ENCODE data around the gene STEAP2.

DNA sequence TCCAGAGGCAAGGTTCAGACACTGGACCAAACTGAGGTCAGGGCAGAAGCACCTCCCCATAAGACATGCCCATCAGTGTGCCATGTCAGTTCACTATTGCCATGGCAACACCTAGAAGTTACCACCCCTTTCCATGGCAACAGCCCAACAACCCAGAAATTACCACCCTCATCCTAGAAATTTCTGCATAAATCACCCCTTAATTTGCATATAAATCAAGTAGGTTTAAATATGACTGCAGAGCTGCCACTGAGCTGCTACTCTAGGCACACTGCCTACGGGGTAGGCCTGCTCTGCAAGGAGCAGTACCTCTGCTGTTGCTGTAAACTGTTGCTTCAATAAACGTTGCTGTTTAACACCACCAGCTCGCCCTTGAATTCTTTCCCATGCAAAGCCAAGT lies 12.7 kb downstream of the STEAP2 start:
- TF ChIP-seq, protein P1, sequence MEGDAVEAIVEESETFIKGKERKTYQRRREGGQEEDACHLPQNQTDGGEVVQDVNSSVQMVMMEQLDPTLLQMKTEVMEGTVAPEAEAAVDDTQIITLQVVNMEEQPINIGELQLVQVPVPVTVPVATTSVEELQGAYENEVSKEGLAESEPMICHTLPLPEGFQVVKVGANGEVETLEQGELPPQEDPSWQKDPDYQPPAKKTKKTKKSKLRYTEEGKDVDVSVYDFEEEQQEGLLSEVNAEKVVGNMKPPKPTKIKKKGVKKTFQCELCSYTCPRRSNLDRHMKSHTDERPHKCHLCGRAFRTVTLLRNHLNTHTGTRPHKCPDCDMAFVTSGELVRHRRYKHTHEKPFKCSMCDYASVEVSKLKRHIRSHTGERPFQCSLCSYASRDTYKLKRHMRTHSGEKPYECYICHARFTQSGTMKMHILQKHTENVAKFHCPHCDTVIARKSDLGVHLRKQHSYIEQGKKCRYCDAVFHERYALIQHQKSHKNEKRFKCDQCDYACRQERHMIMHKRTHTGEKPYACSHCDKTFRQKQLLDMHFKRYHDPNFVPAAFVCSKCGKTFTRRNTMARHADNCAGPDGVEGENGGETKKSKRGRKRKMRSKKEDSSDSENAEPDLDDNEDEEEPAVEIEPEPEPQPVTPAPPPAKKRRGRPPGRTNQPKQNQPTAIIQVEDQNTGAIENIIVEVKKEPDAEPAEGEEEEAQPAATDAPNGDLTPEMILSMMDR (conservative IDR thresholded peaks at IDR 0.05; ENCODE audit: low read length): no peak
- no peak for TF ChIP-seq EZH2phosphoT487 (IDR thresholded peaks at IDR 0.05; ENCODE audit: borderline replicate concordance, low read depth, low read length)
